OCI-LY1 (cell line): ENCODE results near the gene LIG3.

Experiments used
- H2AFZ ChIP-seq: fragments of 200-600 bp; sonication (generic), shearing (Covaris generic); 2 replicates; pipeline ENCODE4 v1.6.0; 2014; ENCODE audit warnings: antibody characterized with exemption, mild to moderate bottlenecking, low read length
- H3F3A ChIP-seq: fragments of 200-600 bp; sonication (generic), shearing (Covaris generic); 2 replicates; pipeline ENCODE4 v1.6.0; 2014; ENCODE audit warnings: mild to moderate bottlenecking, antibody characterized with exemption, low read length, moderate library complexity; ENCODE audit not compliant: insufficient read depth
- H3K27ac ChIP-seq: fragments of 200-600 bp; sonication (generic); 2 replicates; pipeline ENCODE4 v1.5.1; 2014; ENCODE audit warnings: low read length, mixed run types, mild to moderate bottlenecking, low read depth; ENCODE audit not compliant: poor library complexity, severe bottlenecking
- H3K27me3 ChIP-seq: fragments of 200-600 bp; sonication (generic); 2 replicates; pipeline ENCODE4 v1.6.0; 2014; ENCODE audit warnings: antibody characterized with exemption, mild to moderate bottlenecking, low read length, moderate library complexity; ENCODE audit not compliant: insufficient read depth
- H3K36me3 ChIP-seq: fragments of 200-600 bp; sonication (generic); 2 replicates; pipeline ENCODE4 v1.6.1; 2014; ENCODE audit warnings: mild to moderate bottlenecking, antibody characterized with exemption, low read length, moderate library complexity, mixed read lengths; ENCODE audit not compliant: insufficient read depth
- H3K4me1 ChIP-seq: fragments of 200-600 bp; sonication (generic); 2 replicates; pipeline ENCODE4 v1.5.1; 2014; ENCODE audit warnings: mild to moderate bottlenecking, low read length, moderate library complexity; ENCODE audit not compliant: insufficient read depth, severe bottlenecking
- H3K4me2 ChIP-seq: fragments of 200-600 bp; sonication (generic), shearing (Covaris generic); 2 replicates; pipeline ENCODE4 v1.6.1; 2014; ENCODE audit warnings: low read length
- H3K4me3 ChIP-seq: fragments of 200-600 bp; sonication (generic); 2 replicates; pipeline ENCODE4 v1.5.1; 2014; ENCODE audit warnings: low read length, low read depth, mild to moderate bottlenecking, mixed read lengths; ENCODE audit not compliant: poor library complexity, severe bottlenecking
- H3K79me2 ChIP-seq: fragments of 200-600 bp; shearing (Covaris generic); 2 replicates; pipeline ENCODE4 v1.6.1; 2016; ENCODE audit warnings: mixed run types, low read length, mixed read lengths; ENCODE audit not compliant: insufficient read depth
- H3K9ac ChIP-seq: fragments of 200-600 bp; sonication (generic), shearing (Covaris generic); 2 replicates; pipeline ENCODE4 v1.6.1; 2014; ENCODE audit warnings: mild to moderate bottlenecking, low read length, mixed read lengths
- H3K9me2 ChIP-seq: fragments of 200-600 bp; sonication (generic), shearing (Covaris generic); 2 replicates; pipeline ENCODE4 v1.6.1; 2014; ENCODE audit warnings: low read depth, mild to moderate bottlenecking, low read length, mixed read lengths
- H3K9me3 ChIP-seq: fragments of 200-600 bp; shearing (Covaris generic); 2 replicates; pipeline ENCODE4 v1.6.1; 2014; ENCODE audit warnings: low read length, mixed read lengths
- H4K20me1 ChIP-seq: fragments of 200-600 bp; sonication (generic), shearing (Covaris generic); 2 replicates; pipeline ENCODE4 v1.6.0; 2016; ENCODE audit warnings: mild to moderate bottlenecking, low read length; ENCODE audit not compliant: insufficient read depth
- EZH2 ChIP-seq: fragments of 200-600 bp; sonication (generic), shearing (Covaris generic); IDR thresholded peaks from 2 replicates; pipeline ENCODE4 v1.8.0; 2017; ENCODE audit warnings: borderline replicate concordance, mixed run types, mild to moderate bottlenecking, antibody characterized with exemption, low read length, moderate library complexity, mixed read lengths
- TF ChIP-seq, protein P1 (sequence below): fragments of 200-600 bp; sonication (generic), shearing (Covaris generic); IDR thresholded peaks from 2 replicates; pipeline ENCODE4 v1.5.1; 2017; ENCODE audit warnings: mild to moderate bottlenecking, antibody characterized with exemption, low read length, moderate library complexity, mixed read lengths

Gene LIG3

DNA sequence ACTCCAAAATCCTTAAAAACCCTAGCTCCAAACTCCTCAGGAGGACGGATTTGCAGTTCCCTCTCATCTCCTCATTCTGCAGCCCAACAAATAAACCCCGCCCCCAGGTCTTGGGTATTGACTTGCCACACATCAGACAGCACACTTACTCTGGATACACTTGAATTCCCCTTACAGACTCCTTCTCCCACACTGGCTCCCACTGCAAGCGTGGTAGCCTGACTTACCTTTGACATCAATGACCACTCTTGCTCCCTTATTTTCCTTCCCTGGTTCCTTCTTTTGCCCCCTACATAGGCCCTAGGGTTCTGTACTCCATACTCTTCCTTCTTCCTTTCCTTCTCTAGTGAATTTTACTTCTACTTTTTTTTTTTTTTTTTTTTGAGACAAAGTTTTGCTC lies 75.7 kb downstream of the LIG3 start:
- Histone ChIP-seq H3K79me2 (no peaks in the 10 kb centered on the region), H3K9ac (no peak overlapping the region), H3K9me2 (no peaks in the 10 kb centered on the region), H3K4me2 (no peak overlapping the region), H3K27ac (no peak overlapping the region), H3K9me3 (no peaks in the 10 kb centered on the region), H3F3A (no peaks in the 10 kb centered on the region), H3K4me3 (no peak overlapping the region), H3K36me3 (no peaks in the 10 kb centered on the region; the same call in 1 of the 2 replicates), H4K20me1 (no peaks in the 10 kb centered on the region), H3K4me1 (peaks cover 14% of the 10 kb centered on the region), H2AFZ (no peak overlapping the region), H3K27me3 (no peaks in the 10 kb centered on the region)
- TF ChIP-seq EZH2, result no peak
- TF ChIP-seq, protein P1, sequence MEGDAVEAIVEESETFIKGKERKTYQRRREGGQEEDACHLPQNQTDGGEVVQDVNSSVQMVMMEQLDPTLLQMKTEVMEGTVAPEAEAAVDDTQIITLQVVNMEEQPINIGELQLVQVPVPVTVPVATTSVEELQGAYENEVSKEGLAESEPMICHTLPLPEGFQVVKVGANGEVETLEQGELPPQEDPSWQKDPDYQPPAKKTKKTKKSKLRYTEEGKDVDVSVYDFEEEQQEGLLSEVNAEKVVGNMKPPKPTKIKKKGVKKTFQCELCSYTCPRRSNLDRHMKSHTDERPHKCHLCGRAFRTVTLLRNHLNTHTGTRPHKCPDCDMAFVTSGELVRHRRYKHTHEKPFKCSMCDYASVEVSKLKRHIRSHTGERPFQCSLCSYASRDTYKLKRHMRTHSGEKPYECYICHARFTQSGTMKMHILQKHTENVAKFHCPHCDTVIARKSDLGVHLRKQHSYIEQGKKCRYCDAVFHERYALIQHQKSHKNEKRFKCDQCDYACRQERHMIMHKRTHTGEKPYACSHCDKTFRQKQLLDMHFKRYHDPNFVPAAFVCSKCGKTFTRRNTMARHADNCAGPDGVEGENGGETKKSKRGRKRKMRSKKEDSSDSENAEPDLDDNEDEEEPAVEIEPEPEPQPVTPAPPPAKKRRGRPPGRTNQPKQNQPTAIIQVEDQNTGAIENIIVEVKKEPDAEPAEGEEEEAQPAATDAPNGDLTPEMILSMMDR, result no peak

DNA sequence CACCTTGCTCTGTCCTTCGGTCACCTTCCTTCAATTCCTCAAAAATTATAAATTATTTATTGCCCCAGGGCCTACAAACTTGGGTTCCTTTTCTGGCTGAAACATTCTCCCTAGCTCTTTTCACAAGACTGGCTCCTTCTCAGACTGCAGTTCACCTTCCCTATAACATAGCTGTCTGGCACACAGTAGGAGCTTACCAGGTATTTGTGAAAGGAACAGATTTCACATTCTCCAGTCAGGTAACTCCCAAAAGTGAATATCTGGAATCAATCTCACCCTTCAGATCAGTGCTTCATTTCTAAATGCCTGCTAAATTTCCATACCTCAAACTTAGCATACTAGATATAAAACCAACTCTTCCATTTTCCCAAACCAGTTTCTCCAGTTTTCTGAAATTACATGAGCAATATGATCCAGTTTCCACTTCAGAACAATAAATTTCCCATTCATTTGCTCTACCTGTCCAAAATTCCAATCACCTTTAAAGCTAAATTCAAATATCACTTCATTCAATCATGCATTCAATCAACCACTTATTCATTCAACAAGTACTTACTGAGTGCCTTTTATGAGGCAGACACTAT lies 77.1 kb downstream of the LIG3 start:
- Histone ChIP-seq H3K9ac (no peak overlapping the region), H3K79me2 (no peaks in the 10 kb centered on the region), H3K4me2 (no peak overlapping the region), H3K36me3 (no peaks in the 10 kb centered on the region; the same call in 1 of the 2 replicates), H2AFZ (no peak overlapping the region), H3K9me3 (no peaks in the 10 kb centered on the region), H3K4me3 (no peak overlapping the region), H3K9me2 (no peaks in the 10 kb centered on the region), H4K20me1 (no peaks in the 10 kb centered on the region), H3K4me1 (no peaks in the 10 kb centered on the region), H3F3A (no peaks in the 10 kb centered on the region), H3K27me3 (no peaks in the 10 kb centered on the region), H3K27ac (no peak overlapping the region)
- TF ChIP-seq, protein P1, result no peak
- no peak for TF ChIP-seq EZH2
